Transverse colon (tissue), 3 donors: ENCODE results near the gene PLXNC1.

Experiments used
- CTCF ChIP-seq, 5 experiments: fragments of 200-600 bp in 3 of 5; fragments of 450-650 bp in 2 of 5; sonication (generic) in 3 of 5; IDR thresholded peaks; 1 replicate in 2 of 5; 2 replicates in 3 of 5; pipeline ENCODE4 v1.5.1; 2016 to 2017; ENCODE audit warnings: antibody characterized with exemption in 5 of 5, inconsistent platforms in 3 of 5, mild to moderate bottlenecking in 2 of 5, moderate library complexity in 1 of 5
- EP300 ChIP-seq: sonication (generic); formaldehyde crosslinking; IDR thresholded peaks from one replicate; pipeline ENCODE4 v1.6.1; 2017; ENCODE audit warnings: antibody characterized with exemption, low read depth
- POLR2A ChIP-seq: fragments of 450-650 bp; IDR thresholded peaks from one replicate; pipeline ENCODE4 v1.6.1; 2016; ENCODE audit warnings: antibody characterized with exemption, mild to moderate bottlenecking, moderate library complexity

- TF ChIP-seq EP300 (no peak), POLR2A (no peak), CTCF (IDR thresholded peaks at IDR 0.05) (no peak)
Observed at GRCh38 chr12:94116191-94116590, 32.2 kb upstream of the PLXNC1 start.
